A673 (cell line): ENCODE results near the gene HOXA4. TPM values are rescaled to one million over a fixed set of nuclear protein-coding genes. Genes with fewer than 3 reads are reported as not detected.

Experiments
- BruUV-seq: library from RNA; stranded (reverse); fragments of 400-500 nt; replicated peaks from 2 replicates; lab custom pipeline; 2021; lab: Mats Ljungman, UMichigan
- CTCF ChIA-PET: fragments of 300-600 bp; sonication (Branson Sonifier 250); formaldehyde crosslinking; loops from one replicate; lab custom pipeline; 2022; ENCODE audit warnings: antibody characterized with exemption; lab: Charles Lee
- POLR2A ChIA-PET: fragments of 300-600 bp; sonication (Branson Sonifier 250); formaldehyde crosslinking; loops from one replicate; lab custom pipeline; 2022; ENCODE audit warnings: antibody characterized with exemption; ENCODE audit not compliant: low non-redundant PET; lab: Charles Lee
- DNase-seq: peaks from one replicate; pipeline ENCODE4 v3.0.0-alpha.2; 2015; ENCODE audit warnings: low spot score
- H3K27ac ChIP-seq: fragments of 200-600 bp; sonication (generic); 2 replicates; pipeline ENCODE4 v1.5.1; 2016; ENCODE audit warnings: mixed run types, low read depth, mild to moderate bottlenecking, mixed read lengths, antibody characterized with exemption, low read length; ENCODE audit not compliant: poor library complexity, severe bottlenecking
- H3K27me3 ChIP-seq: fragments of 200-600 bp; sonication (generic); replicated peaks from 2 replicates; pipeline ENCODE4 v1.6.1; 2017; ENCODE audit warnings: mixed run types, low read depth, mild to moderate bottlenecking, mixed read lengths, antibody characterized with exemption, low read length; ENCODE audit not compliant: insufficient read depth, poor library complexity
- H3K36me3 ChIP-seq: fragments of 200-600 bp; sonication (generic); 2 replicates; pipeline ENCODE4 v1.6.1; 2016; ENCODE audit warnings: mixed run types, mild to moderate bottlenecking, mixed read lengths, antibody characterized with exemption, low read length; ENCODE audit not compliant: insufficient read depth, poor library complexity, severe bottlenecking
- H3K4me1 ChIP-seq: fragments of 200-600 bp; sonication (generic); 2 replicates; pipeline ENCODE4 v1.6.1; 2017; ENCODE audit warnings: mixed run types, mild to moderate bottlenecking, mixed read lengths, antibody characterized with exemption, low read length; ENCODE audit not compliant: insufficient read depth, poor library complexity, severe bottlenecking
- H3K4me3 ChIP-seq: fragments of 200-600 bp; sonication (generic); 2 replicates; pipeline ENCODE4 v1.5.1; 2016; ENCODE audit warnings: low read depth, mixed run types, mild to moderate bottlenecking, mixed read lengths, low read length; ENCODE audit not compliant: poor library complexity, severe bottlenecking
- H3K9me3 ChIP-seq: fragments of 200-600 bp; sonication (generic); 2 replicates; pipeline ENCODE4 v1.6.1; 2016; ENCODE audit warnings: mixed run types, low read depth, mild to moderate bottlenecking, mixed read lengths, antibody characterized with exemption, low read length; ENCODE audit not compliant: poor library complexity, severe bottlenecking
- EZH2 ChIP-seq: fragments of 200-600 bp; sonication (generic); IDR thresholded peaks from 2 replicates; pipeline ENCODE4 v1.6.1; 2017; ENCODE audit warnings: borderline replicate concordance, low read depth, mild to moderate bottlenecking, mixed read lengths, antibody characterized with exemption, low read length; ENCODE audit not compliant: poor library complexity, severe bottlenecking
- intact Hi-C: fragments of 100-400 bp; cut with micrococcal nuclease; formaldehyde crosslinking; loops from one replicate; pipeline ENCODE4 v1.10.0; 2022; ENCODE audit not compliant: unreplicated experiment
- total RNA-seq: library from RNA; stranded (reverse); gene quantifications from 2 replicates; pipeline ENCODE4 v1.2.3, GENCODE V29; 2021
- TF ChIP-seq, protein P1 (sequence below): fragments of 300-800, 200-600 bp; sonication (generic); conservative IDR thresholded peaks from 2 replicates; pipeline ENCODE4 v1.5.1; 2017; ENCODE audit warnings: low read depth, mild to moderate bottlenecking, antibody characterized with exemption, low read length, moderate library complexity, mixed read lengths

Gene HOXA4
- total RNA-seq, 1 experiment from 2014 or later, result not detected

DNA sequence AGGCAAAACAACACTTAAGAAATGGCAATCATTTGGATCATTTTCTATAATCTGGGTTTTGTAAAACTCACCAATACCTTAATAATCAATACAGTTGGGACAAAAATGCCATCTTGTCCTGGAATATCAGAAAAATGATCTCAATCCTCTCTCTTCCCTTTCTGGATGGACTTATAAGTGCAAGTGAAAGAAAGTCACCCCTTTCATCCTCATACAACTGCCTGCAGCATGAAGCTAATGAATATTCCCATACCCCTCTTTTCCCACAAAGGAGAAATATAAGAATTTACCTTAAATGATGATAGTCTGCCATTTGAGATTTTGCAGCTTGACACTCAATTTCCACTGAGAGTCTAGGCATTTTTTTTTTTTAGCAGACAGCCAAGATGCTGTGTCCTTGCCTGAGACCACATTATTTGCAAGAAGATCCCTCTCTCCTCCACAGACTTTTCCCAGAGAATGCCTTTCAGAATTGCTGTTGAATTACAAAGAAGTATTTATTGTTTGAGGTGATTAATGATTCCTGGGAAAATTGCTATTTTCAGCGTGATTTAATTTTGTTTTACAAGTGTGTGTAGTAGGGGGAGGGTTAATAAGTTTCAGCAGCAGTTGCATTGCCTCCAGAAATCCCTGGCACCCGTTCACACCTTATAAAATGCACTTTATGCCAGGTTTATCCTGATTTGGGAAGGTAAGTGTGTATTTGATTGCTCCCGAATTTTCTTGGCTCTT is 3.8 kb downstream of the HOXA4 start:
- DNase-seq, result no peak
- Histone ChIP-seq H3K4me3 (no peak overlapping the region), H3K9me3 (no peaks in the 10 kb centered on the region), H3K4me1 (no peaks in the 10 kb centered on the region), H3K36me3 (no peaks in the 10 kb centered on the region), H3K27me3 (peaks cover 100% of the 10 kb centered on the region), H3K27ac (no peak overlapping the region)
- intact Hi-C loops, result no loop called here
- CTCF ChIA-PET, result no interaction called here
- no peak for TF ChIP-seq EZH2
- TF ChIP-seq, protein P1, sequence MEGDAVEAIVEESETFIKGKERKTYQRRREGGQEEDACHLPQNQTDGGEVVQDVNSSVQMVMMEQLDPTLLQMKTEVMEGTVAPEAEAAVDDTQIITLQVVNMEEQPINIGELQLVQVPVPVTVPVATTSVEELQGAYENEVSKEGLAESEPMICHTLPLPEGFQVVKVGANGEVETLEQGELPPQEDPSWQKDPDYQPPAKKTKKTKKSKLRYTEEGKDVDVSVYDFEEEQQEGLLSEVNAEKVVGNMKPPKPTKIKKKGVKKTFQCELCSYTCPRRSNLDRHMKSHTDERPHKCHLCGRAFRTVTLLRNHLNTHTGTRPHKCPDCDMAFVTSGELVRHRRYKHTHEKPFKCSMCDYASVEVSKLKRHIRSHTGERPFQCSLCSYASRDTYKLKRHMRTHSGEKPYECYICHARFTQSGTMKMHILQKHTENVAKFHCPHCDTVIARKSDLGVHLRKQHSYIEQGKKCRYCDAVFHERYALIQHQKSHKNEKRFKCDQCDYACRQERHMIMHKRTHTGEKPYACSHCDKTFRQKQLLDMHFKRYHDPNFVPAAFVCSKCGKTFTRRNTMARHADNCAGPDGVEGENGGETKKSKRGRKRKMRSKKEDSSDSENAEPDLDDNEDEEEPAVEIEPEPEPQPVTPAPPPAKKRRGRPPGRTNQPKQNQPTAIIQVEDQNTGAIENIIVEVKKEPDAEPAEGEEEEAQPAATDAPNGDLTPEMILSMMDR, result no peak
- BruUV-seq, result no TSS peak
- POLR2A ChIA-PET, result interaction anchor here (0.7 kb wide), 1 partner anchor 32 kb away, joined by 3 read pairs; no protein-coding TSS in a partner anchor

DNA sequence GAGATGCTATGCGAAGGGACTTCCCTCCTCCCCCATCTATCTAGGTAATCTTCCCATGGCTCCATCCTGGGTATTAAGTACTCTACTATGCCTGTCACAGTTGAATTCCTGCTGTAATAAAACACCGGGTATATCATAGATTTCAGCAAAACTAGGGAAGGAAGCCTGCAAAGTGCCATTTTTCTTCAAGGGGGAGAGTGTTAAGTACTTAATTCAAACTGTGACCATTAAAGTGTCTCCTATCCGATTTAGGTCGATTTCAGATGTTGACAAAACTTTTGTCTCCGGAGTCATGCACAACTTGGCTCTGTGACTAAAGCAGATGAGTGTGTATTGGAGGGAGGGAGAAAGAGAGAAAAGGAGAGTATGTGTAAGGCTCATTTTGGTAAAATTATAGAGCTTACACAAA is 4.6 kb downstream of the HOXA4 start:
- POLR2A ChIA-PET, result interaction anchor here (0.7 kb wide), 1 partner anchor 31 kb away, joined by 3 read pairs; no protein-coding TSS in a partner anchor
- Histone ChIP-seq H3K9me3 (no peaks in the 10 kb centered on the region), H3K27me3 (peaks cover 100% of the 10 kb centered on the region), H3K4me3 (no peak overlapping the region), H3K36me3 (no peaks in the 10 kb centered on the region), H3K27ac (no peak overlapping the region), H3K4me1 (no peaks in the 10 kb centered on the region)
- intact Hi-C loops, result no loop called here
- TF ChIP-seq EZH2, result no peak
- TF ChIP-seq, protein P1, result no peak
- CTCF ChIA-PET, result no interaction called here
- no peak for DNase-seq
- BruUV-seq, result no TSS peak

DNA sequence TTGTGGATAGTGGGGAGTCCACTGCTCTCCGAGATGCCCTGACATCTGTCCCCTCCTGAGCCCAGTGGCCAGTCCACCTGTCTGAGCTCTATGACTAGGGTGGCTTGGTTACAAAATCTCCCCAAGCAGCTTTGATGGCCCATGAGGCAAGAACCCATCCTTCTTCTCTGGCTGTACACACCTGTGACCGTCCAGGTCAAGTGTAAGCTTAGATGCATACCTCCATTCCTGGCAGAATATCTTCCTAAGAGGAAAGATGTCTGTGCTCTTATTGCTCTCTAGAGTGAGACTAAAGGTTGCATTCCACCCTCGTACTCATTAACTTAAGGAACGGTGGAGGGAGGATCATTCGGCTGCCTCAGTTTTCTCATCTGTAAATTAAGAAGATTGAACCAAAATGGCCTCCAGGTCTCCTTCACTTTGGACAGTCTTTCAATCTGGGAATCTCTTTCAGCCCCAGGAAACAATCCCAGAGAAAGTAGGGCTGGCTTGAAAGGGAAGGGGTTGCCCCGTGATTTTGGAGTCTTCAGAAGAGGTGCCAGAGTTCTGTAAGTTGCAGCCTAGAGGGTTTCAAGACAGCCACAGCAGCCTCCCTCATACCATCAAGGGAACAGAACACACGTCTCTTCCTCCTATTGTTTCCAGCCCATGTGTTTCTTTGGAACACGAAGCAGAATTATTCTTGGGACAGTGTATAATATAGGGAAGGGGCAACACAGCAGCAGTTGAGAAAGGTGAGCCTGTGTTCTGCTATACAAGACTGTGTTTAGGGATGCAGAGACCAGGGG is 5.5 kb downstream of the HOXA4 start:
- no peaks in the 10 kb centered on the region for H3K36me3 ChIP-seq
- H3K27ac ChIP-seq, result no peak overlapping the region
- POLR2A ChIA-PET, result no interaction called here
- CTCF ChIA-PET, result no interaction called here
- TF ChIP-seq, protein P1, result no peak
- no peak for TF ChIP-seq EZH2
- no peaks in the 10 kb centered on the region for H3K4me1 ChIP-seq
- no peaks in the 10 kb centered on the region for H3K9me3 ChIP-seq
- intact Hi-C loops, result no loop called here
- peaks cover 100% of the 10 kb centered on the region for H3K27me3 ChIP-seq
- H3K4me3 ChIP-seq, result no peak overlapping the region
- no peak for DNase-seq
- BruUV-seq, result no TSS peak
